Ramos (cell line): ENCODE measurements around the gene CEP295NL.
"Not testable (repeated sequence)": the region's sequence is repeated elsewhere in the genome, so short reads cannot be mapped to it uniquely, and the experiment has no call there.

Experiments used
- in situ Hi-C: fragments of 300-500 bp; cut with MboI; formaldehyde crosslinking; loops from one replicate; pipeline ENCODE4 v1.14.3; 2022; ENCODE audit warnings: low sequenced_read_pairs; ENCODE audit not compliant: unreplicated experiment

Gene CEP295NL

DNA sequence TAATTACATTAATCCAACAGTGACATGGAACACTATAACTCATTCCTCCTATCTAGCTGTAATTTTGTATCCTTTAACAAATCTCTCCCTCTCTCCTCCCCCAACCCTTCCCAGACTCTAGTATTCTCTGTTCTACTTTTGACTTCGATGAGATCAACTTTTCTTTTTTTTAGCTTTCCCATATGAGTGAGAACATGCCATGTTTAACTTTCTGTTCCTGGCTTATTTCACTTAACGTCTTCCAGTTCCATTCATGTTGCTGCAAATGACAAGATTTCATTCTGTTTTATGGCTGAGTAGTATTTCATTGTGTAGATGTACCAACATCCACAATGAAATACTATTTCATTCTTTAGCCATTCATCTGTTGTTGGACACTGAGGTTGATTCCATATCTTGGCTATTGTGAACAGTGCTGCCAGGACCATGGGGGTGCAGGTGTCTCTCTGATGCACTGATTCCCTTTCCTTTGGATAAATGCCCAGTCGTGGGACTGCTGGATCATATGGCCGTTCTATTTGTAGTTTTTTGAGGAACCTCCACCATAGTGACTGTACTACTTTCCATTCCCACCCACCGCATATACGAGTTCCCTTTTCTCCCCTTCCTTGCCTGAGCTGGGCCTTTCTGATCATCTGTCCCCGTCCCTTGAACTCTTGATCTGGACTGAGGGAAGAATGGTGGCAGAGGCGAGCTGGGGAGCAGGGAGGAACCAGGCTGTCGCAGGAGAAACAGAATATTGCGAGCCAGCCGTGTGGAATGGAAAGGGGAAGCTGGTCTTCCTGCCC lies 7.7 kb upstream of the CEP295NL start:
- in situ Hi-C loops, result no loop called here

DNA sequence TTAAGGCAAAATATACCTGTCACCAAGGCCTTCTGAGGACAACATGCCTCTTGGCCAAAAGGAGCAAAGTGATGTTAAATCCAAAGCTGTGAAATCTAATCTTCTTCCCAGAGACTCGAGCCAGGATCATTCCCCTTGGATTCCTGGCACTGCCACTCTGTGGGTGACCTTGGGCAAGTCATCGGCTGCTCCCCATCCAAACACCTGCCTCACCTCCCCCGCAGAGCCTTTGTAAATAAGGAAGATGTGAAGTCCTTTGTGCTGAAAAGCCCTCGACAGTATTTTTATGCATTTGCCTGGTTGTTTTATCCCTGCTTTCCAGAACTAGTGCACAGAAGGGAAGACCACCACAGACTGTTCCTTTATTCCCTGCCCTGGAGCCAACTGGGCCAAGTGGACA lies 5.4 kb upstream of the CEP295NL start:
- in situ Hi-C loops, result no loop called here

DNA sequence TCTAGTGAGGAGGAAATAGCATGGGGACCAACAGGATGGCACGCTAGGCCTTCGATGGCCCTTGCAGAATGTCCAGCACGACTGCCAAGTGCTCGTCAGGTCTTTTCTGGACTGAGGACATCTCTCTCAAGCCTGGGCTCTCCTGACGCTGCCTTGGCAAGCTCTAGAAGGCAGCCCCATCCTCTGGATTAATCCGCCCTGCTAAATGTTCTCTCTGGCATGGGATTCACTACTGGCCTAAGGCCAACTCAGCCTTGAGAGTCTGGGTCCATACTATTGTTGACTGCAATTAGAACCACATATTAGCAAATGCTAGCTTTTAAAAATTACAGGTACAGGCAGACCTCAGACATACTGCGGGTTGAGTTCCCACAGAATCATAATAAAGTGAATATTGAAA lies 2.5 kb upstream of the CEP295NL start:
- in situ Hi-C loops, result no loop called here

DNA sequence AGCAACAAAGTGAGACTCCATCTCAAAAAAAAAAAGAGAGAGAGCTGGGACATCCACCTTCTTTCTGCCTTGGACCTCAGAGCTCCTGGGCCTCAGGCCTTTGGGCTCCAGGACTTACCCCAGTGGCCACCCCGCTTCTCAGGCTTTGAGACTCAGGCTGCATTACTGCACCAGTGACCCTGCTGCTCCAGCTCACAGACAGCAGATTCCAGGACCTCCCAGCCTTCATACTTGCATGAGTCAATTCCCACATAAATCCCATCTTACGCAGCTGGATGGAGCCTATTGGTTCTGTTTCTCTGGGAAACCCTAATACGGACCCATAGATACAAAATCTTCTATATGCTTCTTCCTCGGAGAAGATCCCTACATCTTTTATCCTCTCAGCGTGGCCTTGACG lies 2.1 kb upstream of the CEP295NL start:
- in situ Hi-C loops, result no loop called here

DNA sequence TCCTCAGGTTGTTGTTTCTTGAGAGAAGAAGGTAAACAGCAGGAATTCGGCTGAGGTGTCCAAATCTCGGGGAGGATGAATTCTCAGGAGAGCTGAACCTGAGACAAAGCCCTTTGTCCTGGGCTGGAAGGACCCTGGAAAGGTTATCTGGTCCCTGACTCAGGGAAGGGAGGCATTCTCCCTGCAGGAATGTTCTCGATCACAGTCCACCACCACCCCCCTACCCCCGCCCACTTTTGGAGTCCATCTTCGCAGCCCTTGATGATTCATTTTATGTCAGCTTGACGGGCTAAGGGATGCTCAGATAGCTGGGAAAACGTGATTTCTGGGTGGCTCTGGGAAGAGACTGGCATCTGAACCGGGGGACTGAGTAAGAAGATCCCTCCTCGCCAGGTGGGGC lies 1.4 kb upstream of the CEP295NL start:
- in situ Hi-C loops, result no loop called here

DNA sequence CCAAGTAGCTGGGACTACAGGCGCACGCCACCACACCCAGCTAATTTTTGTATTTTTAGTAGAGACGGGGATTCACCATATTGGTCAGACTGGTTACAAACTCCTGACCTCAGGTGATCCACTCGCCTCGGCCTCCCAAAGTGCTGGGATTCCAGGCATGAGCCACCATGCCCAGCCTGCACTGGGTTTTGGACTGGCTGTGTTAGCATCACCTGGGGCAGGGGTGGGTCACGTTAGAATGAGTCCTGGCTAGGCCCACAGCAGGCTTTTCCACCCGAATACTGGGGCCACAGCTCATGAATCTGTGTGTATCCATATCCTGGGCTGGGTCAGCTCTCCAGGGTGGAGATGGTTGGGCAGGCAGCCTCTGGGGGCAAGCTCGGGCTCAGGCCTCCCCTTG lies 770 bp downstream of the CEP295NL start:
- in situ Hi-C loops, result not testable (repeated sequence)

DNA sequence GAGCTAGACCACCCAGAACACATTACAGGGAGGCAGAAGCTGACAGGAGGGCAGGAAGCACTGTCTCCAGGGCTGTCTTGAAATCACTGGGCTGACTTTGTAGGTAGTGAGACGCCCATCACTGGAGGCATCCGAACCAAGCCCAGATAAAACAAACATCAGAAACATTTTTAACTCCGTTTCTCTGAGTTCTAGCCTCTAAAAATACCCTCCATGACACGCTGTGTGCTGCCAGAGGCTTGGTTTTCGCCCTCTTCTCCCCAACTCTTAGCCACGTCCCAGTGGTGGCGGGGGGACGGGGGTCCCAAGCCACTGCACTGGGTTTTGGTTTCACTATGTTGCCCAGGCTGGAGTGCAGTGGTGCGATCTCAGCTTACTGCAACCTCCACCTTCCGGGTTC lies 1.2 kb downstream of the CEP295NL start:
- in situ Hi-C loops, result no loop called here

DNA sequence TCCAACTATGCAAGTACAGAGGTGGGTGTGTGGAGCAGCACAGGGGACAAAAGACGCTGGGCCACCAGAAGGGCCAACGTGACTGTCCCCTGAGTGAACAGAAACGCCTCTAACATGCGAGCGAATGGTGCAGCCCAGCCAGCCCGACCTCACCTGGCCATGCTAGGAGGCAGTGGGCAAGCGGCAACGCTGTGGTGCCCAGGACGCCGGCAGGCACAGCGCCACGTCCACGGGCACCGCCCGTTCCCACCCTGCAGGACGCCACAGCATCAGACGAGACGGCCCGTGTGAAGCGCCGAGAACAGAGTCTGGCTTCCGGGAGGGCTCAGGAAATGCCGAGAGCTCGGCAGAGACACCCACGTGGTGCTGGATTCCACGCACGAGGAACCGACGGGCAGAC lies 2.2 kb downstream of the CEP295NL start:
- in situ Hi-C loops, result no loop called here

DNA sequence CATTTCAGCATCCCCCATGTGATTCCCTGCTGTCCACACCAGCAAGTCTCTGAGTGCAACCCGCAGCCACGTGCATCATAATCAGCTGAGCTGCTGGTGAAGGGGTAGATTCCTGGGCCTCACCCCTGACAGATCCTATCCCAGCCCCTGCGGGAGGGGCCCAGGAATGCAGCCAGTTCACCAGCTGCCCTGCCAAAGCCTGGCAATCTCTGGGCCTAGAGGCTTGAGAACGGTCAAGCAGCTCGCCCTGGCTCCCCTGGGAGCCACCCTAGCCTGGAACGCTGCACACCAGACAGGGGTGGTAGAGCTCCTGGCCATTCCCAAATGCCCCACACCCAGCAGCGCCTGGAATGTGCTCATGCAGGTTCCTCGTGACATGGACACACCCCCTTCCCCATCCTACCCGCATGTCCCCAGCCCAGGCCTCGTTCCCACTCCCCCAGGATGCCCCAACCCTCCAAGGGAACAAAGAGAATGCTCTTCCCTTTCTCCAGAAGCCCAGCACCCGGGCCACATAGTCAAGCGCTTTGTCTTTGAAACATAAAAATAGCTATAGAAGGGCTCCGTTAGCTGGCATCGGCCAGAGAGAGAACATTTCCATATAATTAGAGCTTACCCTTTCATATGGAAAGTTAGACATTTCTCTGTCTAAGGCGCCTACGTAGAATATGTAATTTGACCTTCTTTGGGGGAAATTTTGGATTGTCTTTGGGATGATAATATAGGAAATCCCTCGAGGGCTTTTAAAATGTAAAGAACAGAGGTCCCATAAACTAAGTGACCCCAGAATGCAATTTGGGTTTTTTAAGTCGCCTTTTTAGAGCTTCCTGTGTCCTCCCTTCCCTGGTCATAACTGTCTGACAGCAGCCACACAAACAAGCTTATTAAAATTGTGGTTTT lies 3.4 kb downstream of the CEP295NL start:
- in situ Hi-C loops, result no loop called here

DNA sequence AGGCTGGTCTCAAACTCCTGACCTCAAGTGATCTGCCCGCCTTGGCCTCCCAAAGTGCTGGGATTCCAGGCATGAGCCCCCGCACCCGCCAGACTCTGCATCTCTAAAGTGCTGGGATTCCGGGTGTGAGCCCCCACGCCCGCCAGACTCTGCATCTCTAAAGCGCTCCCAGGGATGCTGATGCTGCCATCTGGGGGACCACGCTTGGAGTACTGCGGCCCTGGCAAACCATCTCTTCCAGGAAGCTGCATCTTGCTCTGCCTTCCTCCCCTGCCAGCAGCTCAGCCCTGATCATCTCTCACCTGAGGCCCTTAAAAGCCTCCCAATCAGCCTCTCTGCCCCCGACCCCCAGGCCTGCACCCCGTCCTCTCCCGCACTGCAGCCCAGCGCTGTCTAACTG lies 4.1 kb downstream of the CEP295NL start:
- in situ Hi-C loops, result no loop called here

DNA sequence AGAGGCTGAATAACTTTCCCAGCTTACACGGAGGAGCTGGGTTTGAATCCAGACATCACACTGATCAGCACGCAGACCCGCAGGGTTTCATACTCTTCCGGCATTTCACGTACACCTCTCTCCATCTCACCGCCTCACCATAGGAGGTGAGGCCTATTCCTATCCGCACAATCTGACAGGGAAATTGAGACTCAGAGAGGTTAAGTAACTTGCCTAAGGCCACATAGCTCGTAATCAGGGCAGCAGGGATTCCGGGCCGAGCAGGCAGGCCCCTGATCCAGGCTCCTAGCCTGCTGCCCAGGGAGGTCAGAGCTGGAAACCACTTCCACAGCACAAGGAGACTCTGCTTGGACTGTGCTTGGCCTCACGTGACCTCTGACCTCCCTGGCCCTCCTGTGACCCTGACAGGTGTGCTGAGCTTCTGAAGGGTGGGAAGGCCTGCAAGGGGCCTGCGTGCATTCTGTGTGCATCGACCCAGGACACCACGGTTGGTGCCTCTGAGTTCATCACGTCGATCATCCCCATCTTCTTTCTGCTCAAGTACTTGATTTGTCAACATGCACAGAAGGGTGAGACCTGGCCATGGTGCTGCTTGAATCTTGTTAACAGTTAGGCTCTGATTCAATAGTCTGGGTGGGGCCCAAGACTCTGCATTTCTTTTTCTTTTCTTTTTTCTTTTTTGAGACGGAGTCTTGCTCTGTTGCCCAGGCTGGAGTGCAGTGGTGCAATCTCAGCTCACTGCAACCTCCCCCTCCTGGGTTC lies 4.7 kb downstream of the CEP295NL start:
- in situ Hi-C loops, result no loop called here

DNA sequence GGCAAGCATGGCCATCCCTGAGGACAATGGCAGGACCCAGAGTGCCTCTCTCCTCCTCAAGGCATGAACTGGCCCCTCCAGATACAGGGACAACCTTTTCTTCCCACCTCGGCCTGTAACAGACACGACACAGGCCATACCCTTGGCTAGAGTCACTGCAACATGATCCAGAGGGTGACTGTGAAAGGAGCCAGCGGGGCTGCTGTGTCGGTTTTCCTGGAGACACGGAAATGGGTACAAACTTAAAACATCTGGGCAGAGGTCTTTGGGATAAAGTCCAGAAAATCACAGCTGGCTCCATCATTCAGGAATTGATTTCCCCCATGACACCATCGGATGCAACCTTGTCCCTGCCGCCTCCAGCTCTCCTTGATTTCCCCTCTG lies 5.3 kb downstream of the CEP295NL start:
- in situ Hi-C loops, result no loop called here

DNA sequence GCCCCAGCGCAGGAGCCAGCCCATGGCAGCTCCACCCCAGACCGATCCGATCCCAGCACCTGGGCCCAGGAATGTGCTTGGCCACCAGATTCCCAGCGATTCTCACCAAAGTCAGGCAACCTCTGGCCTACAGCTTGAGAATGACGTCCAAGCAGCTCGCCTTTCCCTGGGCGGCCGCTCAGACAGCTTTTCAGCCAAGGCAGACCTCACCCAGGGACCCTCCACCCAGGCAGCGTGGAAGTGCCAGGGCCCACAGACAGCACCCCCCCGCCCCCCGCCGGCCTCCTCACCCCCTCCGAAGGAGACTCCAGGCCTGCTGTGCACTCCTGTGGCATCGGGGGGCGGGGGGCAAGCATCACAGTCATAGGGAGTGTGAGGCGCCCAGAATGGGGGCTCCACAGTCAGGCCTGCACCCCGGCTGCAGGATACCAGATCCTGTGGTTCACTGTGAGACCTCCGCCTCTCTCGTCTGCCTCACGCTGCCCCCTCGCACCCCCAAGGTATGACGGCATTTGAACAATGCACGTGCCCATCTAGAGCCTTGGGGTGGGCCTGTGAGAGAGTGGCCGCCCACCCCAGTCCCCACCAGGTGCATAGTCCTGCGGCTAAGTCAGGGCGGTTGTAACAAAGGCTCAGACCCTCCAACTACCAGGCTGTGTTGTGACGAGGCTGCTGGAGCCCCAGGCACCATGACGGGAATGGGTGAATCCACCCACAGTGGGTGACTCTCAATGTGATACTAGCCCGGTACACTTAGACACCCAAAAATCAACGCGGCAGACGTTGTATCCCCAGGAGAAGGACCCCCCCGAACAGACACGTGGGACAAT lies 6.0 kb downstream of the CEP295NL start:
- in situ Hi-C loops, result no loop called here

DNA sequence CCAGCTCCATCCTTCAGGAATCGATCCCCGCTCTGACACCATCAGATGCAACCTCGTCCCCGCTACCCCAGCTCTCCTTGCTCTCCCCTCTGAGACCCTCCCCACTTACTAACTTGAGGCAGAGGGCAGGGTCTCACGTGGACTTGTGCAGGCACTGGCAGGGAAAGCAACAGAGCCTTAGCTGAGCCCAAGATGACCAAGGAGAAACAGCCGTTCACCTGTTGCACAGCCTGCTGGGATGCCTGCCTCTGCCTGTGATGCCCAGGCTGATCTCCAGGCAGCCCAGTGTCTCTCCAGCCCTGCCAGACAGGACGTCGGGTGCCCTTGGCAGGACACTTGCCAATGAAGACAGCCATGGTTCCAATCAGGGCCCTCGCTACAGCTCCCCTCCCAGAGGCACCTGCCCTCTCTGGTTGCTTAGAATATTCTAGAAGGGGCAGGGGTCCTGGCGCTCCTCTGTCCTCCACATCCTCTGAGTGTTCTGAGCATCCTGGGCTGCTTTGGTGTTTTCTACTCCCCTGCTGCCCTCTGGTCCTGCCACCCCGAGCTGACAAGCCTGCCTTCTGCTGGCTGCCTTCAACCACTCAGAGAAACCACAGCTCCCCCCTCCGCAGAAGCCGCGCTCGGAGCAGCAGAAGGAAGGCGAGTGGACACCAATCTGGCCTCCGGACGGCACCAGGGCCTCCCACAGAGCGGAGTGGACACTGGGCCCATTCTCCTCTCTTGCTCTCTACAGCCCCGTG lies 6.7 kb downstream of the CEP295NL start:
- in situ Hi-C loops, result no loop called here

DNA sequence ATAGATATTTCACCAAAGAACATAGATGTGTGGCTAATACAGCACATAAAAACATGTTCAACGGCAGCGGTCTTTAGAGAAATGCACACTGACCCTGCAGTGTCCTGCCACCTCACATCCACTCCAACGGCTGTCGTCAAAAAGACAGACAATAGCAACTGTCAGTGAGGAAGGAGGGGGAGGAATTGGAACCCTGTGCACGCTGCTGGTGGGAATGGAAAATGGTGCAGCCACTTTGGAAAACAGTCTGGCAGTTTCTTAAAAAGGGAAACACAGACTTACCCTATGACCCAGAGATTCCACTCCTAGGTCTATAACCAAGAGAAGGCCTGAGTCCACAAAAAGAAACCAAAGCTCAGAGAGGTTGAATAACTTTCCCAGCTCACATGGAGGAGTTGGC lies 7.7 kb downstream of the CEP295NL start:
- in situ Hi-C loops, result no loop called here

DNA sequence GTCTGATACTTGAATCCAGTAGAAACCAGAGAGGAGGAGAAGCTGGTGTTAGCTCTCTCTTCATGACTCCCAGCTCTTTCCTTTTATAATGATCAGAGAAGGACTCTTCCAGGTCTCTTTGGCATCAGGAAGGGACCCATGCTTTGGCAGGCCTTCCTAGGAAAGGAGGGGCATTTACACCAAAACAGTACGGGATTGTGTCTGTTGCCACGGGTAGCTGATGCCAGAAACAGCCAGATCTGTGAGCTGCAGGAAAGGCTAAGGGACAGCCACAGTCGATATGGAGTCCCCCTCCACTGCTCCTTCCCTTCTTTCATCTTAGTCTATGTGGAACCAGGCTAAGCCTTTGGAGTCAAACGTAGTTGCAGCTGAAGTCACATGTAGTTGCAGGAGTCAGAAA lies 9.3 kb downstream of the CEP295NL start:
- in situ Hi-C loops, result no loop called here

DNA sequence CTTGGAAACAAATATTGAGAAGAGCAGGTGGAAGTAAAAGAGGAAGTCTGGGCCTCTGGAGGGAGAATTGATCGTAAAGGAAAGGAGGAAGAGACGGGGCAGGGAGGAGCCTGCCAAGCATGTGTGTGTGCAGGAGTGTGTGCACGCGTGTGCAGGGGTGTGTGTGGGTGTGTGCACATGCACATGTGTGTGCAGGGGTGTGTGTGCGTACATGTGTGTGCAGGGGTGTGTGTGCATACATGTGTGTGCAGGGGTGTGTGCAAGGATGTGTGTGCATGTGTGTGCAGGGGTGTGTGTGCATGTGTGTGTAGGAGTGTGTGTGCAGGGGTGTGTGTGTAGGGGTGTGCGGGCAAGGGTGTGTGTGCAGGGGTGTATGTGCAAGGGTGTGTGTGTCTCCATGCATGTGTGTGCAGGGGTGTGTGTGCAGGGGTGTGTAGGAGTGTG lies 10.0 kb downstream of the CEP295NL start:
- in situ Hi-C loops, result no loop called here

DNA sequence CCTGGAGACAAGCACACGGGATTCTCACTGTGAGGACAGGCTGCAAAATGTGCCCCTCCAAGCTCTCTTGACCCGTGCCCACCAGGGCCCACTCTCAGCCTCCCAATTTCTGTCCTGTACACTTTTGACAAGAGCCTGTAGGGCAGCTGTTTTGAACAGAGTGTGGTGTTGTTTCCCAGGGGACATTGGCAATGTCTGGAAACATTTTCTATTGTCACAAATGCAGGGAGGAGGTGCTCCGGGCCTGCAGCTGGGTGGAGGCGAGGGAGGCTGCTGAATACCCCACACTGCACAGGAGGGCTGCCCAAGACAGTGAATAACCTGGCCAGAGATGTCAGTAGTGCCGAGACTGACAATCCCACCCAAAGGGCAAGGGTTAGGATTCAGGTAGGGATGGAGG lies 10.5 kb downstream of the CEP295NL start:
- in situ Hi-C loops, result no loop called here

DNA sequence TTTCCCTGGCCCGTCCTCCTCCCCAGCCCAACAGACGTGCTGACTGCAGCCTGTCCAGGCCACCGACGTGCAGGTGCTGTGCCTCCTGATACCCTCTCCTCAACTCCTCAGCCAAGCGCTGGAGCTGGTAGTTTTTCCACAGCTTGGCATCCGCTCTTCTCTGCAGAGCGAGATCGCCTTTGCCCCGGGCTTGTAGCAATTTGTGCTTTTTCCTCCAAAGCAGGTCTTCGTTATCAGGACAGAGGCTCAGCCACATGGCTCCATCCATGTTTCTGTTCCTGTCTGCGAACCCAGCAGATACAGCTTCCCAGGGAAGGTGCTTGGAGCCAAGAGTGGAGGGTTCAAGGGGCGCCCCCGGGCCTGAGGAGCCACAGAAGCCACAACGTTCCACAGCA lies 10.9 kb downstream of the CEP295NL start:
- in situ Hi-C loops, result no loop called here
